Measurements from ENCODE around the gene JMJD4.

JMJD4 gene

GRCh38 chr1:227732586-227733308, 2.4 kb downstream of the JMJD4 start:
- TF ChIP-seq, protein P1, sequence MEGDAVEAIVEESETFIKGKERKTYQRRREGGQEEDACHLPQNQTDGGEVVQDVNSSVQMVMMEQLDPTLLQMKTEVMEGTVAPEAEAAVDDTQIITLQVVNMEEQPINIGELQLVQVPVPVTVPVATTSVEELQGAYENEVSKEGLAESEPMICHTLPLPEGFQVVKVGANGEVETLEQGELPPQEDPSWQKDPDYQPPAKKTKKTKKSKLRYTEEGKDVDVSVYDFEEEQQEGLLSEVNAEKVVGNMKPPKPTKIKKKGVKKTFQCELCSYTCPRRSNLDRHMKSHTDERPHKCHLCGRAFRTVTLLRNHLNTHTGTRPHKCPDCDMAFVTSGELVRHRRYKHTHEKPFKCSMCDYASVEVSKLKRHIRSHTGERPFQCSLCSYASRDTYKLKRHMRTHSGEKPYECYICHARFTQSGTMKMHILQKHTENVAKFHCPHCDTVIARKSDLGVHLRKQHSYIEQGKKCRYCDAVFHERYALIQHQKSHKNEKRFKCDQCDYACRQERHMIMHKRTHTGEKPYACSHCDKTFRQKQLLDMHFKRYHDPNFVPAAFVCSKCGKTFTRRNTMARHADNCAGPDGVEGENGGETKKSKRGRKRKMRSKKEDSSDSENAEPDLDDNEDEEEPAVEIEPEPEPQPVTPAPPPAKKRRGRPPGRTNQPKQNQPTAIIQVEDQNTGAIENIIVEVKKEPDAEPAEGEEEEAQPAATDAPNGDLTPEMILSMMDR (IDR thresholded peaks at IDR 0.05; ENCODE audit: borderline replicate concordance, insufficient read depth, low read depth, low read length), result no peak
- H3K4me3 ChIP-seq (ENCODE audit: low read depth, low read length), result no peak overlapping the region

- H3K4me3 ChIP-seq (ENCODE audit: low read depth, low read length), result no peak overlapping the region
- TF ChIP-seq, protein P1 (IDR thresholded peaks at IDR 0.05; ENCODE audit: borderline replicate concordance, insufficient read depth, low read depth, low read length), result no peak
Measured at GRCh38 chr1:227731696-227732585, 3.2 kb downstream of the JMJD4 start.

GRCh38 chr1:227731241-227731677, 3.8 kb downstream of the JMJD4 start:
- TF ChIP-seq, protein P1 (IDR thresholded peaks at IDR 0.05; ENCODE audit: borderline replicate concordance, insufficient read depth, low read depth, low read length), result no peak
- H3K4me3 ChIP-seq (ENCODE audit: low read depth, low read length), result no peak overlapping the region

DNA sequence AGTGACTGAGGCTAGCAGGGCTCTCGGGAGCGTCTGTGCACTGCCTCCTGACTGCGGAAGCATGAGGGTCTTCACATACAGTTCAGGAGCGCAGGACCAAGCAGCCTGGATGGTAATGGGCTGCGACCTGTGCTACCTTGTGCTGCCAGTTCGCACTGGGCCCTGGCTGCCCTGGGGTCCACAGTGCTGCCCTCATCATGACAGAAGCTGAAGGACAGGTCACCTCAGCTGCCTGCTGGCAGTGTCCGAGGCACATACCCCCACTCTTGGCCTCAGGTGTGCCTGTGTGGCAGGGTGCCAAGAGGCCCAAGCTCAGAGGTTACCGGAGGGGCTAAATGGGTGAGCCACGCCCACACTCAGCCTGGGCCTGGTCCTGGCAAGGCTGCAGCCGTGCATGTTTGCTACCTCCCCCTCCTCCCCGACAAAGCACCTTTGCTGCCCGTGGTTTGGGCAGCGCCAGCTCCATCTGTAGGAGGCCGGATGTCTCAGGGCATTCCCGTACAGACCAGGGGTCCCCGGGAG, 4.4 kb downstream of the JMJD4 start:
- TF ChIP-seq, protein P1 (IDR thresholded peaks at IDR 0.05; ENCODE audit: borderline replicate concordance, insufficient read depth, low read depth, low read length), result no peak
- no peak overlapping the region for H3K4me3 ChIP-seq (ENCODE audit: low read depth, low read length)

DNA sequence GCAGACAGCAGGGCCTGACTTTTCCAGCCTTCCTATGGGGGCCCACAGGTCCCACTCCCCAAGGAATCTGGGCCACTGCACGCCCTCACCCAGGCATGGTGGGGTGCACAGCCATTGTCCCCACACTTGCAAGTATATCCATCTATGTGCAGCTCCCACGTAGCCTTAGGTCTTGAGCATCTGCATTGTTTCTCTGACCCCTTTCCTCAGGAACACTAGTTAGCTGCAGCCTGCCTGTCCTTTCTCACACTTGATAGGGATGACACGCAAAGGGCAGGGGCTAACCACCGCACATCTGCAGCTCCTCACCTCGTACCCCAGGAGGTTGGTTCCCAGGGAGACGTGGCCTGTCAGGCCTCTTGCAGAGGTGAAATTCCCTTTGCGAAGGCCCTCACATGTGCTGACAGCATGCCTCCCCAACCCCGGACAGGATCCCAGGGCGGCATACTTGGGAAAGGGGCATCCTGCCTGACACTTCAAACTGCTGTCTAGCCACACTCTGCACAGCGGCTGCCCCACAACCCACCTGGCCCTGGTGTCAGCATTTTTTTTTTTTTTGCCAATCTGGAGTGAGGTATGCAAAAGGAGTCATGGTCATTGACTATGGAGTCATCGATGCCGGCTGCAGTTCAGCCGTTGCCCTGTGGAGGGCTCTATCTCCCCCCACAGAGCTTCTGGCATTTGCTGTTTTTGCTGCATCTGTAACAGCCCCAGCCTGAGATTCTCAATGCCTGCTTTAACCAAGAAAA, 5.0 kb downstream of the JMJD4 start:
- TF ChIP-seq, protein P1 (IDR thresholded peaks at IDR 0.05; ENCODE audit: borderline replicate concordance, insufficient read depth, low read depth, low read length), result peak; percentile 83
- no peak overlapping the region for H3K4me3 ChIP-seq (ENCODE audit: low read depth, low read length)

GRCh38 chr1:227729144-227729880, 5.8 kb downstream of the JMJD4 start:
- TF ChIP-seq, protein P1 (IDR thresholded peaks at IDR 0.05; ENCODE audit: borderline replicate concordance, insufficient read depth, low read depth, low read length), result no peak

More at GRCh38 chr1:227729144-227729880, 5.8 kb downstream of the JMJD4 start:
- H3K4me3 ChIP-seq (ENCODE audit: low read depth, low read length), result no peak overlapping the region
